ENCODE measurements around the gene EREG.
"Not testable (repeated sequence)": the region's sequence is repeated elsewhere in the genome, so short reads cannot be mapped to it uniquely, and the experiment has no call there.

EREG gene

DNA sequence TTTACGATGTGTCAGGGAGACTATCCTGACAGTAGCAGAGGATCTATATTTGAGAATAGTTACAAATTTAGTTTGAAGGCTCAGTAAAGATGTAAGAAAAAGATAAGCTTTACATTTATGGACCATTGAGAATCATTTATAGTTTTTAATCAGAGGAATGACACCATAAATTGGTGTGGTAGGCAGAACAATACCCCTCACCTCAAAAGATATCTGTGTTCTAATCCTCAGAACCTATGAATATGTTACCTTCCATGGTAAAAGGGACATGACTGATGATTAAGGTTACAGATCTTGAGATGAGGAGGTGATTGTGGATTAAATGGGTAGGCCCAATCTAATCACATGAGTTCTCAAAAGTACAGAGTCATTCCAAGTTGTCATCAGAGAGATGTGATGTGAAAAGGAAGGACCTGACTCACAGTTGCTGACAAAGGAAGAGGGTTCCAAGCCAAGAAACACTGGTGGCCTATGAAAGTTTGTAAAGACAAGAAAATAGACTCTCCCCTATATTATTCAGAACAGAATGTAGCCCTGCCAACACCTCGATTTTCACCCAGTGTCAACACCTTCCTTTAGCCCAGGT lies 27.0 kb downstream of the EREG start:
- no peak for DNase-seq

GRCh38 chr4:74394476-74395136 lies 29.7 kb downstream of the EREG start:
- DNase-seq = no peak

GRCh38 chr4:74395633-74396032 lies 30.7 kb downstream of the EREG start:
- no peak for DNase-seq

DNA sequence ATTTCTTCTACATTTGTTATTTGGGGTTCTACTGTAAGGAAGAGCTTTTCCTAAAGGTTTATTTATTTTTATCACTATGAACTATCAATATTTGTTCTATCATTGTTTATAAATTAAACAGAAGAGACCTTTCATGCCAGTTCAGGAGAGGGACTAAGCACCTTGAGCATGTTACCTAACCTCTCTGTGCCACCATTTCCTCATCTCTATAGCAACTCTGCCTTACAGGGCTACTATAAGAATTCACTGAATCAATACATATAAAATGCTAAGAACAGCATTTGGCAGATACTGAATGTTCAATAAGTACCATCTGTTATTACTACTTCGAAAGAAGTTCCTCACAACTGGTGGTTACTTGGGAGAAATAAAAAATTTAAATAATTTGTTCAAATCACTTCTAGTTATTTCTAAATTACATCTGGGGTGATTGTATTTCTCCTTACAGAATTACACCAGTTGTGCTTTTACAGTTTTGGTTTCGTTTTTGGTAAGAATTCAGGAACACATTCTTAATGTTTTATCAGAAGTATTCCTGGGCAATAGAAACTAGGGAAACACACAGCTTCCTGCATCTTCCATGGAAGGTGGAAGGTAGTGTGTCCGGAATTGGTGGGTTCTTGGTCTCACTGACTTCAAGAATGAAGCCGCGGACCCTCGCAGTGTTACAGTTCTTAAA lies 32.9 kb downstream of the EREG start:
- no peak for DNase-seq

- DNase-seq = not testable (repeated sequence)
Measured at GRCh38 chr4:74398894-74399589, 34.1 kb downstream of the EREG start.

DNA sequence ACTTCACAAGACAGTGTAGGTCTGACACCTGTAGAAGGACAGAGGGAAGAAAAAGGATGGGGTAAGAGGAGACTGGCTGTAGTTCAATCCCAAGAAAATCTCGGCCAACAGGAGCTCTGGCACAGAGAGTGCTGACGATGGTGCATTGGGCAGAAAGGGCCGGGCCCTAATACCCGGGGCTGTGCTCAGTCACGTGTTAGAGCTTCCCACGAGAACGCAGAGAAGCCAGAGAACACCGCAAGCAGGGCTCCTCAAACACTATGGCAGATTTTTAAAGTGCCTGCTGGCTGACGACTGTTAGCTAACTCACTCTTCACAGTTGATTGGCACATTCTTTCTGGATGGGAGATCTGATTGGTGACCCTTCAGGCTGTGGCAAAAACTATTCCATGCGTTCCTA lies 35.5 kb downstream of the EREG start:
- DNase-seq = no peak

- no peak for DNase-seq
Measured at GRCh38 chr4:74402692-74403456, 37.9 kb downstream of the EREG start.

GRCh38 chr4:74407891-74408290 lies 42.9 kb downstream of the EREG start:
- DNase-seq = no peak

GRCh38 chr4:74408639-74409038 lies 43.7 kb downstream of the EREG start:
- DNase-seq = no peak

DNA sequence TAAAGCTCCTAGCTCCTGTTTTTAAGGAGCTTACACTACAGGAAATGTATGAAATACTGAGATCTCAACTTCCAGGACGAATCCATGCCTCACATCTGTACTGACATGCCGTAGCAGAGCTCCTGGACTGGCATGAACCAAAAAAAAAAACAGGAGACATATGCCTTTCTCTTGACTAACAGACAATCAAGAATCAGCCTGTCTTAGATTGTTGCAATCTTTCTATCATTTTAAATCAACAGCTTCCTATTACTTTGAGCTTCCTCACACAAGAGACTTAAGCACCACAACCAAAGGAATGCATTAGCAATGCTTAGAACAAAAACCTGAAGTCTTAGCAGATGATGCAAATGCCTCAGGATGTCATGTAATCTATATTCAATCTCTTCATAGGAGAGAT lies 45.3 kb downstream of the EREG start:
- DNase-seq = no peak

GRCh38 chr4:74412225-74412624 lies 47.3 kb downstream of the EREG start:
- DNase-seq = no peak

DNA sequence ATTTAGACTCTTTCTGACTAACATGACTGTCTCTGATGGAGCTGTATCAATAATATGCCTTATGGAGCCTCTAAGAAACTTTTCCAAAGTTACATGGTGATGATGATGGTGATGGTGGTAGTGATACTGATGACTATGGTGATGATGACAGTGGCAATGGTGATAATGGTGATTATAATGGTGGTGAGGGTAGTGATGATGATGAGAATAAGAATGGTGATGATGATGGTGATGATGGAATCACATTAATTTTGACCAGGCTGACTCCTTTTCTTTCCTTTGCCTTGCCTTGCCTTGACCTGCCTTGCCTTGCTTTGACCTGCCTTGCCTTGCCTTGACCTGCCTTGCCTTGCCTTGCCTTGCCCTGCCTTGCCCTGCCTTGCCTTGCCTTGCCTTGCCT lies 48.3 kb downstream of the EREG start:
- no peak for DNase-seq

DNA sequence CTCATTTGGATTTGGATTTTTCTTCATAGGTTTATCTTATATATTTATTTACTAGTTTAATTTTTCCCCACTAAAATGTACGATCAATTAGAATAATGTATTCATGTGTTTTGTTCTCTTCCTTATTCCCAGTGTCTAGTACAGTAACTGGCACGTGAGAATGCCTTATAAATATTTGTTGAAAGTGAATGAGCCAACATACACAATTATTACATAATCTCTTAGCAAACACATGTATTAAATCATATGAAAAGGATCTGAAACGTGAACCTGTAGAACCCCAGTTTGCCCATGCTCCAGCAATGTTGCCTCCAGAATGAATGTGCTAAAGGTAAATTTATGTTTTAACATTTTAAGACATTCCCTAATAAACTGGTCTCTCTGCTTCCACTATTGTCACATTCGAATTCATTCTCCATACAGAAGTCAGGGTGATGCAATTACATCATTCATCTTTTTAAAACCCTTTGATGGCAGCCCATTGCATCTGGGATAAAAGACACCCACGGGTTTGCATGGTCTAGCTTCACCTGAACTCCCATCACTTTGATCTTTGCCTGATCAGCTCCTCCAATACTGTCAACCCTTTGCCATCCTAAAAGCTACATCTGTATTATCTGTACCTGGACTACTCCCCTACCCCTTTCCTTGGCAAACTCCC lies 49.3 kb downstream of the EREG start:
- DNase-seq = no peak

- DNase-seq = no peak
Measured at GRCh38 chr4:74415602-74416300, 50.8 kb downstream of the EREG start.

- DNase-seq = peak; percentile 44
Measured at GRCh38 chr4:74418063-74418670, 53.2 kb downstream of the EREG start.

GRCh38 chr4:74420863-74421262 lies 55.9 kb downstream of the EREG start:
- no peak for DNase-seq

GRCh38 chr4:74423104-74423503 lies 58.2 kb downstream of the EREG start:
- DNase-seq = no peak

DNA sequence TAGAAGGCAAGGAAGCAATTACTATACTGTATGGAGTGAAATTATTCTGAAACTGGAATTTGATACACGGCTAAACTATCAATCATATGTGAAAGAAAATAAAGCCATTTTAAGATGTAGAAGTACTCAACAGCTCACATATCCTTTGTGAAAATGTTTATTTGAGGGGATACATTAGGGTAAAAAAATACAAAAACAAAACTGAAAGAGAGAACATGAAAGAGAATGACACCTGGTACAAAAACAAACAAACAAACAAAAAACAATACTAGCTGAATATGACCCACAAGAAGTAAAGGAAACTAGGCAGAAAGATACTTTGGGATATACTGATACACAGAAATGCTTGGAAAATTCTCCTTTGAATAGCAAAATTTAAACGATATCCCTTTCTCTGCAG lies 59.2 kb downstream of the EREG start:
- no peak for DNase-seq

GRCh38 chr4:74426101-74426500 lies 61.2 kb downstream of the EREG start:
- DNase-seq = no peak

DNA sequence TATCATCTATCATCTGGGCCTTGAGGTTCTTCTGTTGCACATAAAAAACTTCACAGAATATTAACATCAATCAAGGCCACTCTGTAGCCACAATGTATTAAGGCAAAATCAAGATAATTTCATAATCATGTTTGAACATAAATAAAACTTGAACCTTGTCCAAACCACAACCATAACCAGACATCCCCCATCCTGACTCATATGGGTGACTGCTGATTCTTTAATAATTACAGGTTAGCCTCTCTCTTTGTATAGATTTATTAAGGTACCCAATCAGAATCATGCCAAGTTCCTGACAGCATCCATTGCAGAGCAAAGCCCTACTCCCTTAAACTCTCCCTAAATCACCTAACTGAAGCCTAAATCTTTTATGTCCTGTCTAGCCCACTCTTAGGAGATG lies 63.3 kb downstream of the EREG start:
- no peak for DNase-seq

GRCh38 chr4:74431113-74431826 lies 66.3 kb downstream of the EREG start:
- no peak for DNase-seq
